CD14-positive monocyte (primary cell): Measurements from ENCODE around the gene CCNG2. TPM values are rescaled to one million over a fixed set of nuclear protein-coding genes. Genes with fewer than 3 reads are reported as not detected.

Source experiments
- DNase-seq, 3 donors: peaks; one replicate each; pipeline ENCODE4 v3.0.0-alpha.2; 2011 to 2022
- H2AFZ ChIP-seq: 2 replicates; pipeline ENCODE4 v1.6.0; 2012; ENCODE audit warnings: mild to moderate bottlenecking, low read depth, low read length, inconsistent platforms; ENCODE audit not compliant: insufficient read depth, poor library complexity, severe bottlenecking
- H3K27ac ChIP-seq, 2 donors: 1 replicate in 1 of 2; 2 replicates in 1 of 2; pipeline ENCODE4 v1.5.1; 2012 to 2013; ENCODE audit warnings: low read length in 2 of 2, control low read depth in 1 of 2, inconsistent platforms in 1 of 2, low read depth in 1 of 2, mild to moderate bottlenecking in 1 of 2
- H3K27me3 ChIP-seq, 2 donors: one replicate each; pipeline versions ENCODE4 v1.6.0 to v1.6.1; 2011 to 2013; ENCODE audit warnings: low read length in 2 of 2; ENCODE audit not compliant: control insufficient read depth in 2 of 2, insufficient read depth in 2 of 2
- H3K36me3 ChIP-seq, 2 donors: replicated peaks in 1 of 2; 1 replicate in 1 of 2; 2 replicates in 1 of 2; pipeline versions ENCODE4 v1.5.1 to v1.6.1; 2012 to 2013; ENCODE audit warnings: low read length in 2 of 2, control low read depth in 1 of 2, inconsistent platforms in 1 of 2, mild to moderate bottlenecking in 1 of 2; ENCODE audit not compliant: insufficient read depth in 2 of 2, control insufficient read depth in 1 of 2
- H3K4me1 ChIP-seq, 2 donors: 1 replicate in 1 of 2; 2 replicates in 1 of 2; pipeline versions ENCODE4 v1.5.1 to v1.6.1; 2012 to 2013; ENCODE audit warnings: low read length in 2 of 2, control low read depth in 1 of 2, inconsistent platforms in 1 of 2, mild to moderate bottlenecking in 1 of 2, moderate library complexity in 1 of 2; ENCODE audit not compliant: insufficient read depth in 2 of 2, control insufficient read depth in 1 of 2
- H3K4me2 ChIP-seq: replicated peaks from 2 replicates; pipeline ENCODE3; 2012; ENCODE audit warnings: low read length, moderate library complexity, mild to moderate bottlenecking; ENCODE audit not compliant: poor library complexity, severe bottlenecking; ENCODE audit errors: extremely low read depth
- H3K4me3 ChIP-seq, 3 experiments: fragments of 200-600 bp in 1 of 3; sonication (generic) in 1 of 3; replicated peaks in 1 of 3; 1 replicate in 2 of 3; 2 replicates in 1 of 3; pipeline ENCODE4 v1.5.1; 2011 to 2013; ENCODE audit warnings: low read length in 3 of 3, mild to moderate bottlenecking in 3 of 3, control low read depth in 2 of 3, low read depth in 2 of 3, inconsistent platforms in 1 of 3, moderate library complexity in 1 of 3
- H3K79me2 ChIP-seq: 2 replicates; pipeline ENCODE4 v1.6.0; 2012; ENCODE audit warnings: mild to moderate bottlenecking, control low read depth, inconsistent platforms, low read length, moderate library complexity; ENCODE audit not compliant: insufficient read depth
- H3K9ac ChIP-seq: 2 replicates; pipeline ENCODE4 v1.6.0; 2017; ENCODE audit warnings: low read length, mild to moderate bottlenecking; ENCODE audit not compliant: insufficient read depth, poor library complexity, severe bottlenecking
- H3K9me3 ChIP-seq, 2 donors: replicated peaks in 1 of 2; 1 replicate in 1 of 2; 2 replicates in 1 of 2; pipeline versions ENCODE4 v1.5.1 to v1.6.1; 2012 to 2013; ENCODE audit warnings: low read length in 2 of 2, control low read depth in 1 of 2; ENCODE audit not compliant: control insufficient read depth in 1 of 2, insufficient read depth in 1 of 2
- H4K20me1 ChIP-seq: 2 replicates; pipeline ENCODE4 v1.6.0; 2012; ENCODE audit warnings: mild to moderate bottlenecking, low read length, control low read depth, moderate library complexity; ENCODE audit not compliant: insufficient read depth
- H3K27ac Mint-ChIP-seq, 7 donors: one replicate each; pipeline ENCODE4 v1.8.0; 2020; ENCODE audit warnings: mild to moderate bottlenecking in 7 of 7, mixed read lengths in 7 of 7, moderate library complexity in 6 of 7, inconsistent platforms in 2 of 7
- H3K27me3 Mint-ChIP-seq, 3 donors: one replicate each; pipeline ENCODE4 v1.8.0; 2021 to 2022; ENCODE audit warnings: low read depth in 3 of 3, mild to moderate bottlenecking in 3 of 3, mixed read lengths in 3 of 3, moderate library complexity in 3 of 3, inconsistent platforms in 1 of 3
- H3K36me3 Mint-ChIP-seq, 2 donors: one replicate each; pipeline ENCODE4 v1.8.0; 2020; ENCODE audit warnings: mixed read lengths in 2 of 2, inconsistent platforms in 1 of 2, mild to moderate bottlenecking in 1 of 2
- H3K4me1 Mint-ChIP-seq: one replicate; pipeline ENCODE4 v1.8.0; 2020; ENCODE audit warnings: mild to moderate bottlenecking, mixed read lengths
- H3K4me3 Mint-ChIP-seq, 2 donors: one replicate each; pipeline ENCODE4 v1.8.0; 2020; ENCODE audit warnings: mild to moderate bottlenecking in 2 of 2, mixed read lengths in 2 of 2, moderate library complexity in 1 of 2
- H3K9me3 Mint-ChIP-seq, 7 donors: one replicate each; pipeline ENCODE4 v1.8.0; 2020 to 2022; ENCODE audit warnings: mixed read lengths in 7 of 7, mild to moderate bottlenecking in 6 of 7, moderate library complexity in 6 of 7, inconsistent platforms in 2 of 7
- WGBS: methylation state at CpG from one replicate; pipeline ENCODE4 v1.1.5; 2013; ENCODE audit warnings: missing lambda C conversion rate; ENCODE audit not compliant: insufficient coverage; 5-methylcytosine and 5-hydroxymethylcytosine counted together
- intact Hi-C, 2 donors: fragments of 100-400 bp; cut with micrococcal nuclease; formaldehyde crosslinking; loops; one replicate each; pipeline versions ENCODE4 v1.15.0 to v1.15.1; 2023
- polyA plus RNA-seq, 3 donors: library from polyadenylated mRNA; depleted of rRNA in 1 of 3; unstranded in 2 of 3; stranded (reverse) in 1 of 3; fragments of 300-500 nt in 2 of 3; fragments of >200 nt in 1 of 3; fragmentation: Illumina TruSeq in 2 of 3; gene quantifications; 1 replicate in 2 of 3; 2 replicates in 1 of 3; pipeline ENCODE4 v1.2.3, GENCODE V29; 2012 to 2021
- TF ChIP-seq, protein P1 (sequence below): fragments of 200-600 bp; IDR thresholded peaks from one replicate; pipeline ENCODE4 v1.8.0; 2022; ENCODE audit warnings: antibody characterized with exemption, mild to moderate bottlenecking

CCNG2 gene
- polyA plus RNA-seq, 3 donors = 17.6 to 26.4 (median 23.3) TPM

GRCh38 chr4:77143091-77143490 is 13.9 kb upstream of the CCNG2 start:
- H3K36me3 Mint-ChIP-seq = no peaks in the 10 kb centered on the region
- Histone ChIP-seq H3K27ac (no peak overlapping the region), H3K36me3 (no peaks in the 10 kb centered on the region), H4K20me1 (no peaks in the 10 kb centered on the region), H3K9ac (no peak overlapping the region), H3K4me1 (peaks cover 28 to 31% of the 10 kb centered on the region in 2 donors), H3K79me2 (no peaks in the 10 kb centered on the region), H2AFZ (no peak overlapping the region), H3K9me3 (no peaks in the 10 kb centered on the region), H3K4me3 (no peak overlapping the region), H3K4me2 (no peak overlapping the region), H3K27me3 (no peaks in the 10 kb centered on the region)
- 100% methylated on average over 2 of the region's 3 CpGs for WGBS
- peaks cover 26% of the 10 kb centered on the region for H3K4me1 Mint-ChIP-seq
- DNase-seq = no peak
- no peak overlapping the region for H3K27ac Mint-ChIP-seq
- TF ChIP-seq, protein P1, sequence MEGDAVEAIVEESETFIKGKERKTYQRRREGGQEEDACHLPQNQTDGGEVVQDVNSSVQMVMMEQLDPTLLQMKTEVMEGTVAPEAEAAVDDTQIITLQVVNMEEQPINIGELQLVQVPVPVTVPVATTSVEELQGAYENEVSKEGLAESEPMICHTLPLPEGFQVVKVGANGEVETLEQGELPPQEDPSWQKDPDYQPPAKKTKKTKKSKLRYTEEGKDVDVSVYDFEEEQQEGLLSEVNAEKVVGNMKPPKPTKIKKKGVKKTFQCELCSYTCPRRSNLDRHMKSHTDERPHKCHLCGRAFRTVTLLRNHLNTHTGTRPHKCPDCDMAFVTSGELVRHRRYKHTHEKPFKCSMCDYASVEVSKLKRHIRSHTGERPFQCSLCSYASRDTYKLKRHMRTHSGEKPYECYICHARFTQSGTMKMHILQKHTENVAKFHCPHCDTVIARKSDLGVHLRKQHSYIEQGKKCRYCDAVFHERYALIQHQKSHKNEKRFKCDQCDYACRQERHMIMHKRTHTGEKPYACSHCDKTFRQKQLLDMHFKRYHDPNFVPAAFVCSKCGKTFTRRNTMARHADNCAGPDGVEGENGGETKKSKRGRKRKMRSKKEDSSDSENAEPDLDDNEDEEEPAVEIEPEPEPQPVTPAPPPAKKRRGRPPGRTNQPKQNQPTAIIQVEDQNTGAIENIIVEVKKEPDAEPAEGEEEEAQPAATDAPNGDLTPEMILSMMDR = no peak
- no peaks in the 10 kb centered on the region for H3K27me3 Mint-ChIP-seq
- no peak overlapping the region for H3K4me3 Mint-ChIP-seq
- intact Hi-C loops = no loop called here
- H3K9me3 Mint-ChIP-seq = no peaks in the 10 kb centered on the region

DNA sequence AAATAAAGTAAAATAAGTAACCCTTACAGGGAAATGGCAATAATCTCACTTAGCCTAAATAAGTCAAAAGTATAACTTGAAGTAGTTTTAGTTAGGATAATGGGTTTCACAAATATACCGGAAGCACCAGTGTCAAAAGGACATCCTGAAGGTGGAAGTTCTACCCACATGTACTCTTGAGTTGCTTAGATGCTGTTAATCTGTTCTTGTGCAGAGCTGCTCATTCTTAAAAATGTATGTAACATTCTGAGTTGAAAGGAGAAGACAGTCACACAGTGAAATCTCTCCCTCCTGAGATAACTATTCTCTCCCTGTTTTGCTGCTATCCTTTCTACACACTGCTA is 11.2 kb upstream of the CCNG2 start:
- no peaks in the 10 kb centered on the region for H3K27me3 Mint-ChIP-seq
- H3K36me3 Mint-ChIP-seq = no peaks in the 10 kb centered on the region
- intact Hi-C loops = no loop called here
- H3K4me3 Mint-ChIP-seq = peak overlapping the region in 1 of 2 donors; percentile 43
- Histone ChIP-seq H3K27me3 (no peaks in the 10 kb centered on the region), H3K9ac (no peak overlapping the region), H2AFZ (peak overlapping the region; percentile 1), H3K27ac (peak overlapping the region; percentile 35 to 50), H3K79me2 (no peaks in the 10 kb centered on the region), H3K36me3 (no peaks in the 10 kb centered on the region), H3K4me3 (peak overlapping the region in 1 of 3 experiments; percentile 7), H4K20me1 (no peaks in the 10 kb centered on the region), H3K9me3 (no peaks in the 10 kb centered on the region), H3K4me2 (peak overlapping the region; percentile 13), H3K4me1 (peaks cover 31 to 37% of the 10 kb centered on the region in 2 donors)
- peak overlapping the region in 6 of 7 donors; percentile 6 to 88 (median 80) for H3K27ac Mint-ChIP-seq
- H3K4me1 Mint-ChIP-seq = peaks cover 30% of the 10 kb centered on the region
- TF ChIP-seq, protein P1 = no peak
- no CpG with 5 or more reads among the region's 1 CpG for WGBS
- H3K9me3 Mint-ChIP-seq = no peaks in the 10 kb centered on the region
- DNase-seq = peak in 1 of 3 donors; percentile 32
